ENCODE measurements around the gene FSD1. TPM values are rescaled to one million over a fixed set of nuclear protein-coding genes. Genes with fewer than 3 reads are reported as not detected.
"Not testable (repeated sequence)": the region's sequence is repeated elsewhere in the genome, so short reads cannot be mapped to it uniquely, and the experiment has no call there.

The FSD1 gene
- total and polyA plus RNA-seq, 4 donors, result 0.31 to 1.1 (median 0.48) TPM

DNA sequence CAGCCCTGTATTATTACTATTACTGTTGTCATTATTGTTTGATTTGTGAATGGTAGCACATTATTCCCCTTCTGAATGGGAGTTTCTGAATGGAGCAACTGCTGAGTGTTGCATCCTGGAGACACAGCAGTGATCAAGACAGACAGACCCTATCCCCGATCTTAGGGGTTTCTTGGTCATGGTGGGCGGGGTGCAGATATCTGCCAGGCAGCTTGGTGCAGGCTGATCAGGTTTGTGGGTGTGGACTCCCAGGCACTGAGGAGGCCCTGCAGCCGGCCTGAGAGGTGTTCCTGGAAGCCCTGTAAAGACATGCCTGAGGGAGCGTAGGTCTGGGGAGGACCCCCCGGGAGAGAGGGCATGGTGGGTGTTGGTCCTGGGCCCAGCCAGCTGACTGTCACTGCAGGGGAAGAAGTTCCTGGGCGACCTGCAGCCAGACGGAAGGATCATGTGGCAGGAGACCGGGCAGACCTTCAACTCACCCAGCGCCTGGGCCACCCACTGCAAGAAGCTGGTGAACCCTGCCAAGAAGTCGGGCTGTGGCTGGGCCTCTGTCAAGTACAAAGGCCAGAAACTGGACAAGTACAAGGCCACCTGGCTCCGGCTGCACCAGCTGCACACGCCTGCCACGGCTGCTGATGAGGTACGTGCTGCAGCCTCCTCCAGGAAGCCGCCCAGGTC lies 41.1 kb downstream of the FSD1 start:
- TF ChIP-seq, protein P1, sequence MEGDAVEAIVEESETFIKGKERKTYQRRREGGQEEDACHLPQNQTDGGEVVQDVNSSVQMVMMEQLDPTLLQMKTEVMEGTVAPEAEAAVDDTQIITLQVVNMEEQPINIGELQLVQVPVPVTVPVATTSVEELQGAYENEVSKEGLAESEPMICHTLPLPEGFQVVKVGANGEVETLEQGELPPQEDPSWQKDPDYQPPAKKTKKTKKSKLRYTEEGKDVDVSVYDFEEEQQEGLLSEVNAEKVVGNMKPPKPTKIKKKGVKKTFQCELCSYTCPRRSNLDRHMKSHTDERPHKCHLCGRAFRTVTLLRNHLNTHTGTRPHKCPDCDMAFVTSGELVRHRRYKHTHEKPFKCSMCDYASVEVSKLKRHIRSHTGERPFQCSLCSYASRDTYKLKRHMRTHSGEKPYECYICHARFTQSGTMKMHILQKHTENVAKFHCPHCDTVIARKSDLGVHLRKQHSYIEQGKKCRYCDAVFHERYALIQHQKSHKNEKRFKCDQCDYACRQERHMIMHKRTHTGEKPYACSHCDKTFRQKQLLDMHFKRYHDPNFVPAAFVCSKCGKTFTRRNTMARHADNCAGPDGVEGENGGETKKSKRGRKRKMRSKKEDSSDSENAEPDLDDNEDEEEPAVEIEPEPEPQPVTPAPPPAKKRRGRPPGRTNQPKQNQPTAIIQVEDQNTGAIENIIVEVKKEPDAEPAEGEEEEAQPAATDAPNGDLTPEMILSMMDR (IDR thresholded peaks at IDR 0.05; ENCODE audit: control extremely low read depth, extremely low read depth), result no peak
- DNase-seq, result no peak
- Histone ChIP-seq H3K27ac (ENCODE audit: low read depth in 1 of 2, low read length in 1 of 2) (no peak overlapping the region), H3K9ac (ENCODE audit: insufficient read depth in 1 of 2, low read length in 2 of 2) (no peak overlapping the region), H3K9me3 (ENCODE audit: control insufficient read depth in 4 of 4, insufficient read depth in 3 of 4, low read length in 3 of 4) (no peaks in the 10 kb centered on the region), H3K36me3 (ENCODE audit: control insufficient read depth in 4 of 4, insufficient read depth in 4 of 4, low read length in 4 of 4) (peaks cover 0 to 8% (median 8%) of the 10 kb centered on the region in 4 donors), H3K4me1 (ENCODE audit: control insufficient read depth in 5 of 5, insufficient read depth in 5 of 5, low read length in 5 of 5) (peaks cover 0 to 12% (median 5%) of the 10 kb centered on the region in 5 donors), H3K27me3 (ENCODE audit: control insufficient read depth in 3 of 3, insufficient read depth in 3 of 3, low read length in 2 of 3) (no peaks in the 10 kb centered on the region), H3K4me3 (no peak overlapping the region)
- WGBS, 2 donors, result 92 to 93% methylated on average over 15 of the region's 15 CpGs
- ATAC-seq (ENCODE audit: insufficient read depth, low FRiP score), result no peak

DNA sequence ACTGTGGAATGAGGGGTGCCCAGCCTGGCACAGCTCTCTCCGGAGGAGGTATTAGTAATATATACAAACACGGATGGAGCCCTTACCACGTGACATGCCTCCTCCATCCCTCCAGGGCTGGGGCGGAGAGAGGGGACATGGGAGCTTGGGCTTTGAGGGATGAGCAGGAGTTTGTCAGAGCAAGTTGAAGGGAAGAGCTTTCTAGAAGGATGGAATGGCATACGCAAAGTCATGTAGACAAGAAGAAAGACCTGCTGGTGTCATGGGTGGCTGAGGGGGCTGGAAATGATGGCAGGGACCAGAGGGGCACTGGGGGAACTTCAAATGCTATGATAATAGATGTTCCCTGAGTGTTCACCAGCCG lies 41.6 kb downstream of the FSD1 start:
- no peak overlapping the region for H3K9ac ChIP-seq (ENCODE audit: insufficient read depth in 1 of 2, low read length in 2 of 2)
- DNase-seq, result no peak
- H3K27me3 ChIP-seq (ENCODE audit: control insufficient read depth in 3 of 3, insufficient read depth in 3 of 3, low read length in 2 of 3), result no peaks in the 10 kb centered on the region
- ATAC-seq (ENCODE audit: insufficient read depth, low FRiP score), result no peak
- H3K36me3 ChIP-seq (ENCODE audit: control insufficient read depth in 4 of 4, insufficient read depth in 4 of 4, low read length in 4 of 4), result peaks cover 0 to 8% (median 8%) of the 10 kb centered on the region in 4 donors
- 97 to 99% methylated on average over 6 of the region's 6 CpGs for WGBS, 2 donors
- no peak overlapping the region for H3K27ac ChIP-seq (ENCODE audit: low read depth in 1 of 2, low read length in 1 of 2)
- TF ChIP-seq, protein P1 (IDR thresholded peaks at IDR 0.05; ENCODE audit: control extremely low read depth, extremely low read depth), result no peak
- H3K4me3 ChIP-seq, result no peak overlapping the region
- peaks cover 0 to 12% (median 5%) of the 10 kb centered on the region in 5 donors for H3K4me1 ChIP-seq (ENCODE audit: control insufficient read depth in 5 of 5, insufficient read depth in 5 of 5, low read length in 5 of 5)
- no peaks in the 10 kb centered on the region for H3K9me3 ChIP-seq (ENCODE audit: control insufficient read depth in 4 of 4, insufficient read depth in 3 of 4, low read length in 3 of 4)

DNA sequence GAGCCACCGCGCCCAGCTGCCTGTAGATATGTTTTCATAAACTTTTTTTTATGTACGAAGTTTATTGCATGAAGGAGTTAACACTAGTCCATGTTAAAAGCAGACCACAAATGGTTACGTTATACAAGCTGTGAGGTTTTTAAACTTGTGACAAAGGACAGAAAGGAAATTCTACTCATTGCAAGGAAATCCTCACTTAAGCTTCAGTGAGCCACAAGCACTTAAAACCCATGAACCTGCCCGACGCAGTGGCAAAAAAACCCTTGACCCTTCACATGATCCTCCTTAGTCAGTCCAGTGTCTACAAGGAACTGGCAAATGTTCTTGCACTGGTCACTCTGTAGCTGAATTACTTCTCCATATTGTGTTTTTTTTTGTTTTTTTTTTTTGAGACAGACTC lies 43.1 kb downstream of the FSD1 start:
- H3K9ac ChIP-seq (ENCODE audit: insufficient read depth in 1 of 2, low read length in 2 of 2), result no peak overlapping the region
- DNase-seq, result no peak
- no peaks in the 10 kb centered on the region for H3K9me3 ChIP-seq (ENCODE audit: control insufficient read depth in 4 of 4, insufficient read depth in 3 of 4, low read length in 3 of 4)
- ATAC-seq (ENCODE audit: insufficient read depth, low FRiP score), result no peak
- H3K27me3 ChIP-seq (ENCODE audit: control insufficient read depth in 3 of 3, insufficient read depth in 3 of 3, low read length in 2 of 3), result no peaks in the 10 kb centered on the region
- 52 to 69% methylated on average over 6 of the region's 6 CpGs for WGBS, 2 donors
- H3K4me3 ChIP-seq, result no peak overlapping the region
- H3K27ac ChIP-seq (ENCODE audit: low read depth in 1 of 2, low read length in 1 of 2), result no peak overlapping the region
- TF ChIP-seq, protein P1 (IDR thresholded peaks at IDR 0.05; ENCODE audit: control extremely low read depth, extremely low read depth), result no peak
- H3K36me3 ChIP-seq (ENCODE audit: control insufficient read depth in 4 of 4, insufficient read depth in 4 of 4, low read length in 4 of 4), result peaks cover 0 to 8% (median 8%) of the 10 kb centered on the region in 4 donors
- peaks cover 0 to 6% (median 4%) of the 10 kb centered on the region in 5 donors for H3K4me1 ChIP-seq (ENCODE audit: control insufficient read depth in 5 of 5, insufficient read depth in 5 of 5, low read length in 5 of 5)

DNA sequence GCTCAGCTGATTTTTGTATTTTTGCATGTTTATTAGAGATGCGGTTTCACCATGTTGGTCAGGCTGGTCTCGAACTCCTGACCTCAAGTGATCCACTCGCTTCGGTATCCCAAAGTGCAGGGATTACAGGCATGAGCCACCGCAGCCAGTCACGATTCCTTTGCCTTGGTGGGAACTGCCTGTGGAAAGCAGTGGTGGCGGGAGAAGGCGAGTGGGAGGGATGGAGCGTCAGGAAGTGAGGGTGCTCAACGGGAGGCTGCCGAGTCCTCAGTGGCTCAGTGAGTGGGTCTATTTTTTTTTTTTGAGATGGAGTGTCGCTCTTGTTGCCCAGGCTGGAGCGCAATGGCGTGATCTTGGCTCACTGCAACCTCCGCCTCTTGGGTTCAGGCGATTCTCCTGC lies 44.8 kb downstream of the FSD1 start:
- not testable (repeated sequence) for H3K27ac ChIP-seq (ENCODE audit: low read depth in 1 of 2, low read length in 1 of 2); H3K9ac ChIP-seq (ENCODE audit: insufficient read depth in 1 of 2, low read length in 2 of 2); H3K36me3 ChIP-seq (ENCODE audit: control insufficient read depth in 4 of 4, insufficient read depth in 4 of 4, low read length in 4 of 4); H3K4me1 ChIP-seq (ENCODE audit: control insufficient read depth in 5 of 5, insufficient read depth in 5 of 5, low read length in 5 of 5); H3K4me3 ChIP-seq; DNase-seq; ATAC-seq (ENCODE audit: insufficient read depth, low FRiP score); H3K27me3 ChIP-seq (ENCODE audit: control insufficient read depth in 3 of 3, insufficient read depth in 3 of 3, low read length in 2 of 3); H3K9me3 ChIP-seq (ENCODE audit: control insufficient read depth in 4 of 4, insufficient read depth in 3 of 4, low read length in 3 of 4)
- 94 to 95% methylated on average over 16 of the region's 16 CpGs for WGBS, 2 donors
